ENCODE results near the gene OSTM1.
"Not testable (repeated sequence)": the region's sequence is repeated elsewhere in the genome, so short reads cannot be mapped to it uniquely, and the experiment has no call there.

The OSTM1 gene

DNA sequence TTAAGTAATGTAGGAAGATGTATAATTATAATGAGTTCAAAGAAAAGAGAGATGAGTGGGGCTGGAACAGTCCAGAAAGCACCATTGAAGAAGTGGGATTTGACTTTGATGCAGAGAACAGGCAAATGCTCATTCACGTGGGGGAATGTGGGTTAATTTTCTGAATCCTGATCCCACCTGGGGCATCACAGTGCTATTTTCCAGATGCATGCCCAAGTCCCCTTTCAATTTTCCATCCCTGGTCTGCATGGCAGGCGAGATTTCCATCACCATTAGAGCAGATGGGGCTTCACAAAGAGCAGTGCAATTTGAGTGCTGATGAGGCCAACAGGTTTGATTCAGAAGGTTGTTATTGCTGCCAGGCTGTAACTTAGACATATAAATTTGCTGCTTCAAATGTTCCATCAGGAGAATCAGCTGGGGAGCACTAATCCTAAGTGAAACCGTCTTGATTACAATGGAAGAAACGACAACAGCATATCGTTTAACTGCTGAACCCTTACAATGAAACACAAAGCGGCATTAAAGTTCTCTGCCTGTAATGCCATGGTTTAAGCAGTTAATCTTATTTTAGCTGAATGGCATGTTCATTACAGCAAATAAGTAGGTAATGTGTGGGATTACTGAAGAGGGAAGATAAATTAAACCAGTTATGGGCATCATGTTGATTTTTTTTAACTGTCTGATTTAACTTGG lies 45.2 kb downstream of the OSTM1 start:
- peaks cover 14 to 20% of the 10 kb centered on the region in 2 donors for H3K4me1 ChIP-seq (ENCODE audit: control insufficient read depth in 2 of 2, insufficient read depth in 2 of 2, low read length in 2 of 2)
- H3K4me3 ChIP-seq (ENCODE audit: low read length in 2 of 2): no peak overlapping the region
- no peaks in the 10 kb centered on the region for H3K9me3 ChIP-seq (ENCODE audit: control insufficient read depth in 2 of 2, low read length in 2 of 2)
- no peaks in the 10 kb centered on the region for H3K27me3 ChIP-seq (ENCODE audit: control insufficient read depth in 2 of 2, insufficient read depth in 2 of 2, low read length in 2 of 2)
- no peak overlapping the region for H3K27ac ChIP-seq (ENCODE audit: low read depth in 2 of 2, low read length in 2 of 2)
- no peak overlapping the region for H3K9ac ChIP-seq (ENCODE audit: low read depth in 1 of 2, low read length in 2 of 2)
- H3K36me3 ChIP-seq (ENCODE audit: control insufficient read depth in 2 of 2, insufficient read depth in 2 of 2, low read length in 2 of 2): no peaks in the 10 kb centered on the region

DNA sequence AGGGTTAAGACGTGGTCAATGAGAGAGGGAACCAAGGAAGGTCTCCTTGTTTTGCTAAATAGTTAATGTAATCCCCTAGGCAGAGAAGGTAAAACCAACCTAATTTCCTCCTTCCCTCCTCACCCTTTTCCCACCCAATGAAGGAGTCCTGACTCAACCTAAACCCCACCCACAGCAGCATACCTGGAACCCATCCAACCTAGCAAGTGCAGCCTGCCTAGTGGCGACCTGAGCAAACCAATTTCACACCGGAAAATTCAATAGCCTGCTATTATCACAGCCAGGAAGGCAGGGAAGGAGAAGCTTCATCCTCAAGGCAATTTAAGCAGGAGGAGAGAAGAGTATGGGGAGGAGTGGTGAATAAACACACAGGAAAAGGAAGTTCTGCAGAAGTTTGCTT lies 46.9 kb downstream of the OSTM1 start:
- Histone ChIP-seq H3K36me3 (ENCODE audit: control insufficient read depth in 2 of 2, insufficient read depth in 2 of 2, low read length in 2 of 2) (no peaks in the 10 kb centered on the region), H3K9ac (ENCODE audit: low read depth in 1 of 2, low read length in 2 of 2) (no peak overlapping the region), H3K27me3 (ENCODE audit: control insufficient read depth in 2 of 2, insufficient read depth in 2 of 2, low read length in 2 of 2) (no peaks in the 10 kb centered on the region), H3K4me3 (ENCODE audit: low read length in 2 of 2) (no peak overlapping the region), H3K4me1 (ENCODE audit: control insufficient read depth in 2 of 2, insufficient read depth in 2 of 2, low read length in 2 of 2) (peaks cover 14 to 20% of the 10 kb centered on the region in 2 donors), H3K27ac (ENCODE audit: low read depth in 2 of 2, low read length in 2 of 2) (peak overlapping the region in 1 of 2 donors; percentile 38), H3K9me3 (ENCODE audit: control insufficient read depth in 2 of 2, low read length in 2 of 2) (no peaks in the 10 kb centered on the region)

DNA sequence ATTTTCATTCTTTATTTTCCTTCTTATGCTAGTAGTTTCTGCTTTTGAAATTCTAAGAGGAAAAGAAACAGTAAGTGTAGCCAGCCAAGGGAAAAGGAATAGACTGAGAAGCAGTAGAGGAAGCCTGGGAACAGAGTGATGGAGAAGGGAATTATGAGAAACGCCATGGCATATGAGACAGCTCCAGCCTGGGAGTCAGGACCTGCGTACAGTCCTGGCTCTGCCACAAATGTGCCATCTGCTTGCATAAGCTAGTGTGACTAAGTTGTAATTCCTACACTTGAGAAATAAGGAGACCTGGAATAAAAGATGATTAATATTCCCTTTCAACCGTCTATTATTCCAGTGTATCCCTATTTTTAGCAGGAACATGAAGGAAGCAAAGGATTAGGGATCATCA lies 47.5 kb downstream of the OSTM1 start:
- H3K27ac ChIP-seq (ENCODE audit: low read depth in 2 of 2, low read length in 2 of 2): peak overlapping the region in 1 of 2 donors; percentile 38
- no peak overlapping the region for H3K9ac ChIP-seq (ENCODE audit: low read depth in 1 of 2, low read length in 2 of 2)
- peaks cover 14 to 20% of the 10 kb centered on the region in 2 donors for H3K4me1 ChIP-seq (ENCODE audit: control insufficient read depth in 2 of 2, insufficient read depth in 2 of 2, low read length in 2 of 2)

DNA sequence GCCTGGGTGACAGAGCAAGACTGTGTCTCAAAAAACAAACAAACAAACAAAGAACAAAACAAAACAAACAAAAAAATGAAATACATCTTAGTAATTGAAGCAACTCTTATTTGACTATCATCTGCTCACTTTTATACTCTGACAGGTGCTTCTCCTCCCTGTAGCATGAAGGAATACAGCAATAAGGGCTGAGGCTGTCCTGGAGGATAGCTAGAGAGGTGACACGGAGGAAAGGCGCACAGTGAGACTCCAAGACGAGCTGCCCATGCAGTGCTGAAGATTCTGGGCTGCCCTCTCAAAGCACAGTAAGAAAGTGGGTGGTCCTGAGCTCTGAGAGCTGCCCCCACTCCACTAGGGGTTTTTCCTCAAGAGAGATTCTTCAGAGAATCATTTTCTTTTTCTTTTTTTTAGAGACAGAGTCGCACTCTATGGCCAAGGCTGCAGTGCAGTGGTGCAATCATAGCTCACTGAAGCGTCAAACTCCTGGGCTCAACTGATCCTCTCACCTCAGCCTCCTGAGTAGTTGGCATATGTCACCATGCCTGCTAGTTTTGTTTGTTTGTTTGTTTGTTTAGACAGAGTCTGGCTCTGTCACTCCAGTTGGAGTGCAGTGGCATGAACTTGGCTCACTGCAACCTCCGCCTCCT lies 50.0 kb downstream of the OSTM1 start:
- H3K27ac ChIP-seq (ENCODE audit: low read depth in 2 of 2, low read length in 2 of 2): no peak overlapping the region
- no peaks in the 10 kb centered on the region for H3K9me3 ChIP-seq (ENCODE audit: control insufficient read depth in 2 of 2, low read length in 2 of 2)
- H3K27me3 ChIP-seq (ENCODE audit: control insufficient read depth in 2 of 2, insufficient read depth in 2 of 2, low read length in 2 of 2): no peaks in the 10 kb centered on the region
- no peak overlapping the region for H3K9ac ChIP-seq (ENCODE audit: low read depth in 1 of 2, low read length in 2 of 2)
- no peaks in the 10 kb centered on the region for H3K36me3 ChIP-seq (ENCODE audit: control insufficient read depth in 2 of 2, insufficient read depth in 2 of 2, low read length in 2 of 2)
- no peak overlapping the region for H3K4me3 ChIP-seq (ENCODE audit: low read length in 2 of 2)
- peaks cover 5 to 13% of the 10 kb centered on the region in 2 donors for H3K4me1 ChIP-seq (ENCODE audit: control insufficient read depth in 2 of 2, insufficient read depth in 2 of 2, low read length in 2 of 2)

More for the DNA sequence above, 47.5 kb downstream of the OSTM1 start:
- H3K9me3 ChIP-seq (ENCODE audit: control insufficient read depth in 2 of 2, low read length in 2 of 2): no peaks in the 10 kb centered on the region
- no peaks in the 10 kb centered on the region for H3K36me3 ChIP-seq (ENCODE audit: control insufficient read depth in 2 of 2, insufficient read depth in 2 of 2, low read length in 2 of 2)
- H3K4me3 ChIP-seq (ENCODE audit: low read length in 2 of 2): no peak overlapping the region
- H3K27me3 ChIP-seq (ENCODE audit: control insufficient read depth in 2 of 2, insufficient read depth in 2 of 2, low read length in 2 of 2): no peaks in the 10 kb centered on the region

DNA sequence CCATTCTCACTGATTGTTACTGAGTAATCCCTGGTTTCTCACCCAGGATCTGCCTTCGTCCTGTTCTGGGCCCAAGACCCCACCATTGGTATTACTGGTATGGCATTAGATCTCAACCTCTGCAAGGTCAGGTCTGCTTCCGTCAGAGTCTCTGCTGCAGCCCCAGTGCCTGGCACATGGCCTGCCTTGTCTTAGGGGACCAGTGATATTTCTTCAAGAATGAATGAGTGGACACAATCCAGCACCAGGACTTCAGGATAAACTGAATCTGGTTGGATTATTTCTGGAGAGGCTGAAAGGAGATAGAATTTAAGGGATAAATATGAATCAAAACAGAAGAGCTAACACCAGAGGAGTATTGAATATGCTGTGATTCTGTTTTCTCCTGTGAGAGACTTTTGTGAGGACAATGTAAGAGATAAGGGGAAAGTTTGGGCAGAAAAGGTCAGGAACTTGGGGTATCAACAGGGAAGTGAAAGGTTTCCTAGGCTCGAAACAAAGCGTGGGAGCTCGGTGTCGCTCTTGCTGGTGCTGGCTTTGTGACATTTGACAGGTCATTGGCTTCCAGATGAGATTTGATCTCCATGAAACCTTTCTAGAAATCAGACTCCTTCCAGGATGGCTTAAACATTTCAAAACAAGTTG lies 53.9 kb downstream of the OSTM1 start:
- no peaks in the 10 kb centered on the region for H3K27me3 ChIP-seq (ENCODE audit: control insufficient read depth in 2 of 2, insufficient read depth in 2 of 2, low read length in 2 of 2)
- no peaks in the 10 kb centered on the region for H3K9me3 ChIP-seq (ENCODE audit: control insufficient read depth in 2 of 2, low read length in 2 of 2)
- no peak overlapping the region for H3K9ac ChIP-seq (ENCODE audit: low read depth in 1 of 2, low read length in 2 of 2)
- no peaks in the 10 kb centered on the region for H3K4me1 ChIP-seq (ENCODE audit: control insufficient read depth in 2 of 2, insufficient read depth in 2 of 2, low read length in 2 of 2)
- no peak overlapping the region for H3K4me3 ChIP-seq (ENCODE audit: low read length in 2 of 2)
- no peaks in the 10 kb centered on the region for H3K36me3 ChIP-seq (ENCODE audit: control insufficient read depth in 2 of 2, insufficient read depth in 2 of 2, low read length in 2 of 2)
- no peak overlapping the region for H3K27ac ChIP-seq (ENCODE audit: low read depth in 2 of 2, low read length in 2 of 2)

DNA sequence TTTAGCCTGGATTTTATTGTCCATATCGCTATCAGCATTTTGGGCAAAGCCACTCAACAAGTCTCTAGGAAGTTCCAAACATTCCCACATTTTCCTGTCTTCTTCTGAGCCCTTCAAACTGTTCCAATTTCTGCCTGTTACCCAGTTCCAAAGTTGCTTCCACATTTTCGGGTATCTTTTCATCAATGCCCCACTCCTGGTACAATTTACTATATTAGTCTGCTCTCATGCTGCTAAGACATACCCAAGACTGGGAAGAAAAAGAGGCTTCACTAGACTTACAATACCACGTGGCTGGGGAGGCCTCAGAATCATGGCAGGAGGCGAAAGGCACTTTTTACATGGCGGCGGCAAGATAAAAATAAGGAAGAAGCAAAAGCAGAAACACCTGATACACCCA lies 58.3 kb downstream of the OSTM1 start:
- H3K27ac ChIP-seq (ENCODE audit: low read depth in 2 of 2, low read length in 2 of 2); H3K4me3 ChIP-seq (ENCODE audit: low read length in 2 of 2); H3K4me1 ChIP-seq (ENCODE audit: control insufficient read depth in 2 of 2, insufficient read depth in 2 of 2, low read length in 2 of 2); H3K9ac ChIP-seq (ENCODE audit: low read depth in 1 of 2, low read length in 2 of 2); H3K36me3 ChIP-seq (ENCODE audit: control insufficient read depth in 2 of 2, insufficient read depth in 2 of 2, low read length in 2 of 2); H3K9me3 ChIP-seq (ENCODE audit: control insufficient read depth in 2 of 2, low read length in 2 of 2); H3K27me3 ChIP-seq (ENCODE audit: control insufficient read depth in 2 of 2, insufficient read depth in 2 of 2, low read length in 2 of 2): not testable (repeated sequence)

DNA sequence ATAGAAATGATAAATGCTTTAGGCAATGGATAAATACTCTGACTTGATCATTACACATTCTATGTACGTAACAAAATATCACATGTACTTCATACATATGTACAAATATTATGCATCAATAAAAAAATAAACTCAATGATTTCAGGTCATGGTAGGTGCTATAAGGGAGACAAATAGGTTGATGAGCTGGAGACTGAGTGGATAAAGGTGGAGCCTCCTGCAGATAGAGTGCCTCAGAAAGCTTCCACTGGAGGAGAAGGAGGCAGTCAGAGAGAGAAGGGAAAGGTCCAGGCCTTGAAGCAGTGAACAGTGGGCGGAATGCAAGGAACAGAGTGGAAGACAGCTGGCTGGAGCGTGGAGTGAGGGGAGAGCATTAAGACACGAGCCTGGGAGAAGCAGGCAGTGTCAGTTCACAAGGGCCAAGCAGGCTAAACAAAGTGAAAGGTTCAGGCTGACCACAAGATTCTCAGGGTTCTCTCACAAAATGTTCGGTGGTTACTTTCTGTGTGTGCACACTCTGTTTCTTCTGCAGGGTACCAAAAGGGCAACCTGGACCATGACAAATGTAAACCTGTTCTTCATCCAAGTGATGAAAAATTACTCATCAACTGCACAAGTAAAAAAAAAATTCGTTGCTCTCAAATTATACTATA lies 60.6 kb downstream of the OSTM1 start:
- H3K9ac ChIP-seq (ENCODE audit: low read depth in 1 of 2, low read length in 2 of 2): no peak overlapping the region
- no peaks in the 10 kb centered on the region for H3K36me3 ChIP-seq (ENCODE audit: control insufficient read depth in 2 of 2, insufficient read depth in 2 of 2, low read length in 2 of 2)
- no peaks in the 10 kb centered on the region for H3K27me3 ChIP-seq (ENCODE audit: control insufficient read depth in 2 of 2, insufficient read depth in 2 of 2, low read length in 2 of 2)
- H3K27ac ChIP-seq (ENCODE audit: low read depth in 2 of 2, low read length in 2 of 2): no peak overlapping the region
- peaks cover 0 to 2% of the 10 kb centered on the region in 2 donors for H3K9me3 ChIP-seq (ENCODE audit: control insufficient read depth in 2 of 2, low read length in 2 of 2)
- no peak overlapping the region for H3K4me3 ChIP-seq (ENCODE audit: low read length in 2 of 2)
- no peaks in the 10 kb centered on the region for H3K4me1 ChIP-seq (ENCODE audit: control insufficient read depth in 2 of 2, insufficient read depth in 2 of 2, low read length in 2 of 2)

DNA sequence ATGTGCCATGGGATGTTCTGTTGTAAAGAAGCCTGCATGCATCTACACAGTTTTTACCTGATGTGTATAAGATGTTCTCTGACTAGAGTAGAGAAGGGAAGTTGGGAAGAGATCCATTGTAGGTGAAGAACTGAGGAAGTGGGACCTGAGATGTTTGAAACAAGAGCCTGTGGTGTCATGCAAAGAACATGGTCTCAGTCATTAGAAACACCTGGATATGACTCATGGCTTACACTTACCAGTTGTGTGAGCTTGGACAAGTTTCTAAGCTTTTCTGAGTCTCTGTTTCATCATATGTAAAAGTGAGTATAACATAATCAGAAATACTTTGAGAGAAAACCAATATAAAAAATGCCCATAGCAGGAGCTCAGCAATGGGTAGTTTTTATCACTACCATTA lies 64.6 kb downstream of the OSTM1 start:
- Histone ChIP-seq H3K9ac (ENCODE audit: low read depth in 1 of 2, low read length in 2 of 2) (no peak overlapping the region), H3K4me3 (ENCODE audit: low read length in 2 of 2) (no peak overlapping the region), H3K27ac (ENCODE audit: low read depth in 2 of 2, low read length in 2 of 2) (no peak overlapping the region), H3K9me3 (ENCODE audit: control insufficient read depth in 2 of 2, low read length in 2 of 2) (peaks cover 0 to 2% of the 10 kb centered on the region in 2 donors), H3K4me1 (ENCODE audit: control insufficient read depth in 2 of 2, insufficient read depth in 2 of 2, low read length in 2 of 2) (no peaks in the 10 kb centered on the region), H3K36me3 (ENCODE audit: control insufficient read depth in 2 of 2, insufficient read depth in 2 of 2, low read length in 2 of 2) (no peaks in the 10 kb centered on the region), H3K27me3 (ENCODE audit: control insufficient read depth in 2 of 2, insufficient read depth in 2 of 2, low read length in 2 of 2) (no peaks in the 10 kb centered on the region)

DNA sequence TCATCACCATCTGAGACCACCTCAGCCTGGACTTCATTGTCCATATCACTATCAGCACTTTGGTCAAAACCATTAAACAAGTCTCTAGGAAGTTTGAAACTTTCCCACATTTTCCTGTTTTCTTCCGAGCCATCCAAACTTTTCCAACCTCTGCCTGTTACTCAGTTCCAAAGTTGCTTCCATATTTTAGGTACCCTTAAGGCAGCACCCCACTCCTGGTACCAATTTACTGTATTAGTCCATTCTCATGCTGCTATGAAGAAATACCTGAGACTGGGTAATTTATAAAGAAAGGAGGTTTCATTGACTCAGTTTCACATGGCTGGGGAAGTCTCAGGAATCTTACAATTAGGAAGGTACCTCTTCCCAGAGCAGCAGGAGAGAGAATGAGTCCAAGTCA lies 65.3 kb downstream of the OSTM1 start:
- H3K27me3 ChIP-seq (ENCODE audit: control insufficient read depth in 2 of 2, insufficient read depth in 2 of 2, low read length in 2 of 2); H3K4me1 ChIP-seq (ENCODE audit: control insufficient read depth in 2 of 2, insufficient read depth in 2 of 2, low read length in 2 of 2); H3K4me3 ChIP-seq (ENCODE audit: low read length in 2 of 2); H3K36me3 ChIP-seq (ENCODE audit: control insufficient read depth in 2 of 2, insufficient read depth in 2 of 2, low read length in 2 of 2); H3K27ac ChIP-seq (ENCODE audit: low read depth in 2 of 2, low read length in 2 of 2); H3K9me3 ChIP-seq (ENCODE audit: control insufficient read depth in 2 of 2, low read length in 2 of 2); H3K9ac ChIP-seq (ENCODE audit: low read depth in 1 of 2, low read length in 2 of 2): not testable (repeated sequence)

DNA sequence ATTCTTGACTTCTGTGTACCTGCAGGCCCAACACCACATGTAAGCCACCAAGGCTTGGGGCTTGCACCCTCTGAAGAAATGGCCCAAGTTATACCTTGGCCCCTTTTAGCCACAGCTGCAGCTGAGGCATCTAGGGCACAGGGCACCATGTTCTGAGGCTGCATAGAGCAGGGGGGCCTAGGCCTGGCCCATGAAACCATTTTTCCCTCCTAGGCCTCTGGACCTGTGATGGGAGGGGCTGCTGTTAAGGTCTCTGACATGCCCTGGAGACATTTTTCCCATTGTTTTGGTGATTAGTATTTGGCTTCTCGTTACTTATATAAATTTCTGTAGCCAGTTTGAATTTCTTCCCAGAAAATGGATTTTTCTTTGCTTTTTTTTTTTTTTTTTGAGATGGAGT lies 66.2 kb downstream of the OSTM1 start:
- no peaks in the 10 kb centered on the region for H3K4me1 ChIP-seq (ENCODE audit: control insufficient read depth in 2 of 2, insufficient read depth in 2 of 2, low read length in 2 of 2)
- peaks cover 0 to 2% of the 10 kb centered on the region in 2 donors for H3K9me3 ChIP-seq (ENCODE audit: control insufficient read depth in 2 of 2, low read length in 2 of 2)
- no peak overlapping the region for H3K4me3 ChIP-seq (ENCODE audit: low read length in 2 of 2)

More for the DNA sequence above, 66.2 kb downstream of the OSTM1 start:
- H3K27ac ChIP-seq (ENCODE audit: low read depth in 2 of 2, low read length in 2 of 2): no peak overlapping the region
- H3K9ac ChIP-seq (ENCODE audit: low read depth in 1 of 2, low read length in 2 of 2): no peak overlapping the region
- no peaks in the 10 kb centered on the region for H3K27me3 ChIP-seq (ENCODE audit: control insufficient read depth in 2 of 2, insufficient read depth in 2 of 2, low read length in 2 of 2)
- H3K36me3 ChIP-seq (ENCODE audit: control insufficient read depth in 2 of 2, insufficient read depth in 2 of 2, low read length in 2 of 2): no peaks in the 10 kb centered on the region

Measured in mucosa of rectum (tissue), 2 donors.